WTC11 (cell line): Measurements from ENCODE around the gene TSSK2. TPM values are rescaled to one million over a fixed set of nuclear protein-coding genes. Genes with fewer than 3 reads are reported as not detected.

Source experiments
- ATAC-seq: fragments of 200-7000 bp; cut with Tn5 transposase; 2 replicates; pipeline ENCODE4 v1.10.0; 2021; ENCODE audit warnings: mild to moderate bottlenecking, moderate library complexity
- CTCF ChIA-PET: fragments of 300-600 bp; sonication (Branson Sonifier 250); formaldehyde crosslinking; loops from one replicate; lab custom pipeline; 2021; ENCODE audit warnings: antibody characterized with exemption; lab: Charles Lee
- POLR2A ChIA-PET: fragments of 350-600 bp; sonication (Branson Sonifier 250); formaldehyde crosslinking; loops from one replicate; lab custom pipeline; 2021; ENCODE audit warnings: antibody characterized with exemption; lab: Charles Lee
- DNase-seq: peaks from one replicate; pipeline ENCODE4 v3.0.0; 2021; ENCODE audit warnings: low spot score
- H3K27ac Mint-ChIP-seq: 2 replicates; pipeline ENCODE4 v1.8.0; 2021; ENCODE audit warnings: mixed read lengths
- H3K27me3 Mint-ChIP-seq: 2 replicates; pipeline ENCODE4 v1.8.0; 2021; ENCODE audit warnings: low read depth, mild to moderate bottlenecking, moderate library complexity, mixed read lengths
- H3K36me3 Mint-ChIP-seq: 2 replicates; pipeline ENCODE4 v1.8.0; 2021; ENCODE audit warnings: mixed read lengths
- H3K4me1 Mint-ChIP-seq: 2 replicates; pipeline ENCODE4 v1.8.0; 2022; ENCODE audit warnings: mixed read lengths
- H3K4me3 Mint-ChIP-seq: 2 replicates; pipeline ENCODE4 v1.8.0; 2021; ENCODE audit warnings: mild to moderate bottlenecking, moderate library complexity, mixed read lengths
- H3K9me3 Mint-ChIP-seq: 2 replicates; pipeline ENCODE4 v1.8.0; 2021; ENCODE audit warnings: mixed read lengths
- ELF4 ChIP-seq: sonication (generic); formaldehyde crosslinking; IDR thresholded peaks from 2 replicates; pipeline ENCODE4 v1.8.1; 2022; ENCODE audit warnings: low read depth, mild to moderate bottlenecking, moderate library complexity, missing genetic modification reagents
- KAT7 ChIP-seq: sonication (generic); formaldehyde crosslinking; IDR thresholded peaks from 2 replicates; pipeline ENCODE4 v1.8.1; 2023; ENCODE audit warnings: missing genetic modification reagents, mild to moderate bottlenecking, borderline replicate concordance
- NR3C1 ChIP-seq: sonication (generic); formaldehyde crosslinking; conservative IDR thresholded peaks from 2 replicates; pipeline ENCODE4 v1.8.1; 2023; ENCODE audit warnings: low read depth, mild to moderate bottlenecking, missing genetic modification reagents
- TEAD4 ChIP-seq: sonication (generic); formaldehyde crosslinking; IDR thresholded peaks from 2 replicates; pipeline ENCODE4 v1.8.0; 2022; ENCODE audit warnings: mild to moderate bottlenecking, missing genetic modification reagents
- ZNF121 ChIP-seq: sonication (generic); formaldehyde crosslinking; IDR thresholded peaks from 2 replicates; pipeline ENCODE4 v1.8.0; 2023; ENCODE audit warnings: missing genetic modification reagents
- ZNF232 ChIP-seq: sonication (generic); formaldehyde crosslinking; IDR thresholded peaks from 2 replicates; pipeline ENCODE4 v1.8.0; 2022; ENCODE audit warnings: mild to moderate bottlenecking, missing genetic modification reagents
- total RNA-seq: library from RNA; stranded (reverse); gene quantifications from 3 replicates; pipeline ENCODE4 v1.2.3, GENCODE V29; 2021
- TF ChIP-seq, protein P1 (sequence below): sonication (generic); formaldehyde crosslinking; IDR thresholded peaks from 2 replicates; pipeline ENCODE4 v1.8.1; 2023; ENCODE audit warnings: mild to moderate bottlenecking, missing genetic modification reagents, borderline replicate concordance
- TF ChIP-seq, protein P2 (sequence below): sonication (generic); formaldehyde crosslinking; IDR thresholded peaks from 2 replicates; pipeline ENCODE4 v1.8.1; 2022; ENCODE audit warnings: missing genetic modification reagents, borderline replicate concordance
- TF ChIP-seq, protein P3 (sequence below): sonication (generic); formaldehyde crosslinking; IDR thresholded peaks from 2 replicates; pipeline ENCODE4 v1.8.1; 2023; ENCODE audit warnings: mild to moderate bottlenecking, missing genetic modification reagents, moderate library complexity
- TF ChIP-seq, protein P4 (sequence below): sonication (generic); formaldehyde crosslinking; IDR thresholded peaks from 2 replicates; pipeline ENCODE4 v1.8.0; 2022; ENCODE audit warnings: mild to moderate bottlenecking, missing genetic modification reagents

Gene TSSK2
- total RNA-seq, 1 experiment from 2014 or later: not detected

DNA sequence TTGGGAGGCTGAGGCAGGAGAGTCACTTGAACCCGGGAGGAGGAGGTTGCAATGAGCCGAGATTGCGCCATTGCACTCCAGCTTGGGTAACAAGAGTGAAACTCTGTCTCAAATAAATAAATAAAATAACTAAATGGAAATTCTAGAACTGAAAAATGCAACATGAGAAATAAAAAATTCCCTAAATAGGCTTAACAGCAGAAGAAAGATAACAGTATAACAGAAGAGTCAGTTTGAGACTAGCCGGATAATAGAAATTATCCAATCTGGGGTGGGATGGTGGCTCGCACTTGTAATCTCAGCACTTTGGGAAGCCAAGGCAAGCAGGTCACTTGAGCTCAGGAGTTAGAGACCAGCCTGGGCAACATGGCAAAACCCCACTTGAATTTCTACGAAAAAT, 33.3 kb downstream of the TSSK2 start (continued):
- TF ChIP-seq, protein P1, sequence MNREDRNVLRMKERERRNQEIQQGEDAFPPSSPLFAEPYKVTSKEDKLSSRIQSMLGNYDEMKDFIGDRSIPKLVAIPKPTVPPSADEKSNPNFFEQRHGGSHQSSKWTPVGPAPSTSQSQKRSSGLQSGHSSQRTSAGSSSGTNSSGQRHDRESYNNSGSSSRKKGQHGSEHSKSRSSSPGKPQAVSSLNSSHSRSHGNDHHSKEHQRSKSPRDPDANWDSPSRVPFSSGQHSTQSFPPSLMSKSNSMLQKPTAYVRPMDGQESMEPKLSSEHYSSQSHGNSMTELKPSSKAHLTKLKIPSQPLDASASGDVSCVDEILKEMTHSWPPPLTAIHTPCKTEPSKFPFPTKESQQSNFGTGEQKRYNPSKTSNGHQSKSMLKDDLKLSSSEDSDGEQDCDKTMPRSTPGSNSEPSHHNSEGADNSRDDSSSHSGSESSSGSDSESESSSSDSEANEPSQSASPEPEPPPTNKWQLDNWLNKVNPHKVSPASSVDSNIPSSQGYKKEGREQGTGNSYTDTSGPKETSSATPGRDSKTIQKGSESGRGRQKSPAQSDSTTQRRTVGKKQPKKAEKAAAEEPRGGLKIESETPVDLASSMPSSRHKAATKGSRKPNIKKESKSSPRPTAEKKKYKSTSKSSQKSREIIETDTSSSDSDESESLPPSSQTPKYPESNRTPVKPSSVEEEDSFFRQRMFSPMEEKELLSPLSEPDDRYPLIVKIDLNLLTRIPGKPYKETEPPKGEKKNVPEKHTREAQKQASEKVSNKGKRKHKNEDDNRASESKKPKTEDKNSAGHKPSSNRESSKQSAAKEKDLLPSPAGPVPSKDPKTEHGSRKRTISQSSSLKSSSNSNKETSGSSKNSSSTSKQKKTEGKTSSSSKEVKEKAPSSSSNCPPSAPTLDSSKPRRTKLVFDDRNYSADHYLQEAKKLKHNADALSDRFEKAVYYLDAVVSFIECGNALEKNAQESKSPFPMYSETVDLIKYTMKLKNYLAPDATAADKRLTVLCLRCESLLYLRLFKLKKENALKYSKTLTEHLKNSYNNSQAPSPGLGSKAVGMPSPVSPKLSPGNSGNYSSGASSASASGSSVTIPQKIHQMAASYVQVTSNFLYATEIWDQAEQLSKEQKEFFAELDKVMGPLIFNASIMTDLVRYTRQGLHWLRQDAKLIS (CRISPR knock-in tag): no peak
- no peak for TF ChIP-seq NR3C1 (CRISPR knock-in tag)

DNA sequence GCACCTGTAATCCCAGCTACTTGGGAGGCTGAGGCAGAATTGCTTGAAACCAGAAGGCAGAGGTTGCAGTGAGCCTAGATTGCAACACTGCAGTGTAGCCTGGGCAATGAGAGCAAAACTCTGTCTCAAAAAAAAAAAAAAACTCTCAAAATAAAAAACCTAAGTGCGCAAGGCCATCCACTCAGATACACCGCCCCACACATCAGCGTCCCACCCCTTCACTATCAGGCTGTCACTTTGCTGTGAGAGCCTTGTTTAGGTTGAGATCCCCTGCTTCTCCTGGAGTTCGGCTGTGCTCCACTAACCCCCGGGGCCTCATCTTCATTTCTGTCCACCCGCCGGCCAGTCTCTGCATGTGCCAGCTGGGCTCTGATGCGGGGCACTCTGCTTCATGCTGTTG, 35.3 kb downstream of the TSSK2 start:
- H3K4me1 Mint-ChIP-seq: peaks cover 18% of the 10 kb centered on the region
- no peak overlapping the region for H3K4me3 Mint-ChIP-seq
- H3K36me3 Mint-ChIP-seq: no peaks in the 10 kb centered on the region
- no peak for DNase-seq
- no peak overlapping the region for H3K27ac Mint-ChIP-seq
- TF ChIP-seq, protein P2, sequence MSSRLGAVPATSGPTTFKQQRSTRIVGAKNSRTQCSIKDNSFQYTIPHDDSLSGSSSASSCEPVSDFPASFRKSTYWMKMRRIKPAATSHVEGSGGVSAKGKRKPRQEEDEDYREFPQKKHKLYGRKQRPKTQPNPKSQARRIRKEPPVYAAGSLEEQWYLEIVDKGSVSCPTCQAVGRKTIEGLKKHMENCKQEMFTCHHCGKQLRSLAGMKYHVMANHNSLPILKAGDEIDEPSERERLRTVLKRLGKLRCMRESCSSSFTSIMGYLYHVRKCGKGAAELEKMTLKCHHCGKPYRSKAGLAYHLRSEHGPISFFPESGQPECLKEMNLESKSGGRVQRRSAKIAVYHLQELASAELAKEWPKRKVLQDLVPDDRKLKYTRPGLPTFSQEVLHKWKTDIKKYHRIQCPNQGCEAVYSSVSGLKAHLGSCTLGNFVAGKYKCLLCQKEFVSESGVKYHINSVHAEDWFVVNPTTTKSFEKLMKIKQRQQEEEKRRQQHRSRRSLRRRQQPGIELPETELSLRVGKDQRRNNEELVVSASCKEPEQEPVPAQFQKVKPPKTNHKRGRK (CRISPR knock-in tag): no peak
- TF ChIP-seq KAT7 (CRISPR knock-in tag) (no peak), TEAD4 (no peak), ELF4 (CRISPR knock-in tag) (no peak)
- TF ChIP-seq, protein P3, sequence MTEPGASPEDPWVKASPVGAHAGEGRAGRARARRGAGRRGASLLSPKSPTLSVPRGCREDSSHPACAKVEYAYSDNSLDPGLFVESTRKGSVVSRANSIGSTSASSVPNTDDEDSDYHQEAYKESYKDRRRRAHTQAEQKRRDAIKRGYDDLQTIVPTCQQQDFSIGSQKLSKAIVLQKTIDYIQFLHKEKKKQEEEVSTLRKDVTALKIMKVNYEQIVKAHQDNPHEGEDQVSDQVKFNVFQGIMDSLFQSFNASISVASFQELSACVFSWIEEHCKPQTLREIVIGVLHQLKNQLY (CRISPR knock-in tag): no peak
- TF ChIP-seq, protein P4, sequence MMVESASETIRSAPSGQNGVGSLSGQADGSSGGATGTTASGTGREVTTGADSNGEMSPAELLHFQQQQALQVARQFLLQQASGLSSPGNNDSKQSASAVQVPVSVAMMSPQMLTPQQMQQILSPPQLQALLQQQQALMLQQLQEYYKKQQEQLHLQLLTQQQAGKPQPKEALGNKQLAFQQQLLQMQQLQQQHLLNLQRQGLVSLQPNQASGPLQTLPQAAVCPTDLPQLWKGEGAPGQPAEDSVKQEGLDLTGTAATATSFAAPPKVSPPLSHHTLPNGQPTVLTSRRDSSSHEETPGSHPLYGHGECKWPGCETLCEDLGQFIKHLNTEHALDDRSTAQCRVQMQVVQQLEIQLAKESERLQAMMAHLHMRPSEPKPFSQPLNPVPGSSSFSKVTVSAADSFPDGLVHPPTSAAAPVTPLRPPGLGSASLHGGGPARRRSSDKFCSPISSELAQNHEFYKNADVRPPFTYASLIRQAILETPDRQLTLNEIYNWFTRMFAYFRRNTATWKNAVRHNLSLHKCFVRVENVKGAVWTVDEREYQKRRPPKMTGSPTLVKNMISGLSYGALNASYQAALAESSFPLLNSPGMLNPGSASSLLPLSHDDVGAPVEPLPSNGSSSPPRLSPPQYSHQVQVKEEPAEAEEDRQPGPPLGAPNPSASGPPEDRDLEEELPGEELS (CRISPR knock-in tag): no peak
- CTCF ChIA-PET: interaction anchor here (1.7 kb wide), 1 partner anchor 13 kb away, joined by 4 read pairs; the partner anchor contains the start of gene SLC25A1
- no peaks in the 10 kb centered on the region for H3K9me3 Mint-ChIP-seq
- POLR2A ChIA-PET: no interaction called here
- ATAC-seq: no peak
- peaks cover 72% of the 10 kb centered on the region for H3K27me3 Mint-ChIP-seq

DNA sequence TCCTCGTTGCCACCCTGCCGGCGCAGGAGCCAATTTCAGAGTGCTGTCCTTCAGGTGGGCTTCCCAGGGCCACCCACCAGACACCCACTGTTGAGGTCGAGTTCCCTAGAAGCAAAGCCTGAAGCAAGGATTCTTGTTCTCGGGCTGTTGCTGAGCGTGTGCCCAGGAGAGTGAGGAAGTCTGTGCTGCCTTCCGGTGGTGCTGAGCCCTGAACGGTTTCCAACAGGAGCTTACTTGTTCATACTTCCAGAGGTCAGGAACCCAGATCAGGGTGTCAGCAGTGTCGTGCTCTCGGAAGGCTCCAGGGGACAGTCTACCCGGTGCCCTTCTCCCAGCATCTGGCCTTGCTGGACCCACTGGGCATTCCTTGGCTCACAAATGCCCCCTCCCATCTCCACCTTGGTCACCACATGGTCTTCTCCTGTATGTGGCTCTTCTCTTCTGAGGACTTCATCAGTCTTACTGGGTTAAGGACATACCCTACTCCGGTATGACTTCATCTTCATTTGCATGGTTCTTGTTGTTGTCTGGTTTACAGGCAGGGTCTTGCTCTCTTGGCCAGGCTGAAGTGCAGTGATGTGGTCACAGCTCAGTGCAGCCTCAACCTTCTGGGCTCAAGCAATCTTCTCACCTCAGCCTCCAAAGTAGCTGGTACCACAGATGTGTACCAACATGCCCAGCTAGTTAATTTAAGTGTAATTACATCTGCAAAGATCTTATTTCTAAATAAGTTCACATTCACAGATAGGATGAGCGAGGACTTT, 36.2 kb downstream of the TSSK2 start:
- Mint-ChIP-seq H3K9me3 (no peaks in the 10 kb centered on the region), H3K4me1 (peaks cover 21% of the 10 kb centered on the region), H3K4me3 (no peak overlapping the region), H3K27me3 (peaks cover 71% of the 10 kb centered on the region), H3K36me3 (no peaks in the 10 kb centered on the region), H3K27ac (no peak overlapping the region)
- 0 out of 2 replicates have a peak, but pooled peaks have one; percentile 17 for TF ChIP-seq ZNF121 (CRISPR knock-in tag)
- no peak for TF ChIP-seq ZNF232 (CRISPR knock-in tag)
- DNase-seq: no peak
- ATAC-seq: no peak
- ChIA-PET POLR2A (no interaction called here), CTCF (interaction anchor here (1.1 to 1.7 kb wide), 4 partner anchors 12 to 23 kb away, joined by 4 to 9 read pairs (median 4); partner anchors contain the start of genes ESS2 and SLC25A1)
